Measurements from ENCODE around the gene INPP4B.

INPP4B gene

GRCh38 chr4:142725886-142726285 is 120.2 kb downstream of the INPP4B start:
- no peak for DNase-seq (ENCODE audit: low spot score)

- DNase-seq (ENCODE audit: low spot score) = no peak
Measured at GRCh38 chr4:142721187-142721586, 124.9 kb downstream of the INPP4B start.

- peak; percentile 1 for DNase-seq (ENCODE audit: low spot score)
Measured at GRCh38 chr4:142719854-142720541, 126.1 kb downstream of the INPP4B start.

- DNase-seq (ENCODE audit: low spot score) = no peak
Measured at GRCh38 chr4:142718981-142719380, 127.1 kb downstream of the INPP4B start.

GRCh38 chr4:142715727-142716126 is 130.4 kb downstream of the INPP4B start:
- no peak for DNase-seq (ENCODE audit: low spot score)

- DNase-seq (ENCODE audit: low spot score) = no peak
Measured at GRCh38 chr4:142713282-142714030, 132.6 kb downstream of the INPP4B start.

GRCh38 chr4:142708231-142708630 is 137.9 kb downstream of the INPP4B start:
- no peak for DNase-seq (ENCODE audit: low spot score)

- no peak for DNase-seq (ENCODE audit: low spot score)
Measured at GRCh38 chr4:142707401-142707800, 138.7 kb downstream of the INPP4B start.

- DNase-seq (ENCODE audit: low spot score) = no peak
Measured at GRCh38 chr4:142706381-142706780, 139.7 kb downstream of the INPP4B start.

- DNase-seq (ENCODE audit: low spot score) = no peak
Measured at GRCh38 chr4:142705820-142706219, 140.3 kb downstream of the INPP4B start.

GRCh38 chr4:142703694-142704309 is 142.3 kb downstream of the INPP4B start:
- DNase-seq (ENCODE audit: low spot score) = no peak

- DNase-seq (ENCODE audit: low spot score) = no peak
Measured at GRCh38 chr4:142701017-142701416, 145.1 kb downstream of the INPP4B start.

GRCh38 chr4:142700531-142700930 is 145.6 kb downstream of the INPP4B start:
- DNase-seq (ENCODE audit: low spot score) = no peak

GRCh38 chr4:142698552-142698951 is 147.5 kb downstream of the INPP4B start:
- DNase-seq (ENCODE audit: low spot score) = no peak

- DNase-seq (ENCODE audit: low spot score) = no peak
Measured at GRCh38 chr4:142697928-142698327, 148.2 kb downstream of the INPP4B start.

GRCh38 chr4:142697320-142697719 is 148.8 kb downstream of the INPP4B start:
- DNase-seq (ENCODE audit: low spot score) = no peak

GRCh38 chr4:142696334-142697122 is 149.6 kb downstream of the INPP4B start:
- DNase-seq (ENCODE audit: low spot score) = no peak

GRCh38 chr4:142690406-142691163 is 155.5 kb downstream of the INPP4B start:
- DNase-seq (ENCODE audit: low spot score) = no peak

GRCh38 chr4:142687547-142688275 is 158.4 kb downstream of the INPP4B start:
- no peak for DNase-seq (ENCODE audit: low spot score)

GRCh38 chr4:142686081-142686480 is 160.0 kb downstream of the INPP4B start:
- no peak for DNase-seq (ENCODE audit: low spot score)

GRCh38 chr4:142683997-142684396 is 162.1 kb downstream of the INPP4B start:
- DNase-seq (ENCODE audit: low spot score) = no peak
